ENCODE measurements around the gene UBQLNL. TPM values are rescaled to one million over a fixed set of nuclear protein-coding genes. Genes with fewer than 3 reads are reported as not detected.

The UBQLNL gene
- total RNA-seq, 1 experiment from 2014 or later, result 0.72 TPM

GRCh38 chr11:5536482-5536881 is 20.0 kb upstream of the UBQLNL start:
- intact Hi-C loops (cut with micrococcal nuclease; ENCODE audit: unreplicated experiment) (no loop called here), in situ Hi-C loops (cut with HindIII; ENCODE audit: low pct_unique_long_range_greater_than_20kb, low sequenced_read_pairs) (no loop called here)
- BruUV-seq (replicated peaks), result no TSS peak
- Histone ChIP-seq H3K27me3 (ENCODE audit: control insufficient read depth, insufficient read depth, low read length) (no peaks in the 10 kb centered on the region), H3K4me3 (ENCODE audit: low read depth in 2 of 2, low read length in 2 of 2) (no peak overlapping the region), H3K9me3 (ENCODE audit: control insufficient read depth, insufficient read depth, low read depth, low read length) (no peaks in the 10 kb centered on the region), H3K36me3 (ENCODE audit: control insufficient read depth, insufficient read depth, low read length) (no peaks in the 10 kb centered on the region), H3K27ac (ENCODE audit: low read length) (no peak overlapping the region), H3K4me1 (ENCODE audit: control insufficient read depth, insufficient read depth, low read length) (no peaks in the 10 kb centered on the region)
- ChIA-PET POLR2A (no interaction called here), CTCF (no interaction called here)
- no peak for ATAC-seq
- no peak for DNase-seq (ENCODE audit: low read depth, low spot score)
- TF ChIP-seq SIN3A (IDR thresholded peaks at IDR 0.05; ENCODE audit: borderline replicate concordance, insufficient read depth, low read depth, low read length), result no peak
- TF ChIP-seq CTCF (IDR thresholded peaks at IDR 0.05), result no peak
- no peak for TF ChIP-seq POLR2AphosphoS5 (IDR thresholded peaks at IDR 0.05; ENCODE audit: low read depth, low read length)
- no peak for TF ChIP-seq TCF7L2 (IDR thresholded peaks at IDR 0.05; ENCODE audit: low read depth, low read length)
- TF ChIP-seq, protein P1, sequence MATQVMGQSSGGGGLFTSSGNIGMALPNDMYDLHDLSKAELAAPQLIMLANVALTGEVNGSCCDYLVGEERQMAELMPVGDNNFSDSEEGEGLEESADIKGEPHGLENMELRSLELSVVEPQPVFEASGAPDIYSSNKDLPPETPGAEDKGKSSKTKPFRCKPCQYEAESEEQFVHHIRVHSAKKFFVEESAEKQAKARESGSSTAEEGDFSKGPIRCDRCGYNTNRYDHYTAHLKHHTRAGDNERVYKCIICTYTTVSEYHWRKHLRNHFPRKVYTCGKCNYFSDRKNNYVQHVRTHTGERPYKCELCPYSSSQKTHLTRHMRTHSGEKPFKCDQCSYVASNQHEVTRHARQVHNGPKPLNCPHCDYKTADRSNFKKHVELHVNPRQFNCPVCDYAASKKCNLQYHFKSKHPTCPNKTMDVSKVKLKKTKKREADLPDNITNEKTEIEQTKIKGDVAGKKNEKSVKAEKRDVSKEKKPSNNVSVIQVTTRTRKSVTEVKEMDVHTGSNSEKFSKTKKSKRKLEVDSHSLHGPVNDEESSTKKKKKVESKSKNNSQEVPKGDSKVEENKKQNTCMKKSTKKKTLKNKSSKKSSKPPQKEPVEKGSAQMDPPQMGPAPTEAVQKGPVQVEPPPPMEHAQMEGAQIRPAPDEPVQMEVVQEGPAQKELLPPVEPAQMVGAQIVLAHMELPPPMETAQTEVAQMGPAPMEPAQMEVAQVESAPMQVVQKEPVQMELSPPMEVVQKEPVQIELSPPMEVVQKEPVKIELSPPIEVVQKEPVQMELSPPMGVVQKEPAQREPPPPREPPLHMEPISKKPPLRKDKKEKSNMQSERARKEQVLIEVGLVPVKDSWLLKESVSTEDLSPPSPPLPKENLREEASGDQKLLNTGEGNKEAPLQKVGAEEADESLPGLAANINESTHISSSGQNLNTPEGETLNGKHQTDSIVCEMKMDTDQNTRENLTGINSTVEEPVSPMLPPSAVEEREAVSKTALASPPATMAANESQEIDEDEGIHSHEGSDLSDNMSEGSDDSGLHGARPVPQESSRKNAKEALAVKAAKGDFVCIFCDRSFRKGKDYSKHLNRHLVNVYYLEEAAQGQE (IDR thresholded peaks at IDR 0.05; ENCODE audit: insufficient read depth in 1 of 2, low read depth in 2 of 2, low read length in 1 of 2), result no peak

GRCh38 chr11:5534046-5534445 is 17.5 kb upstream of the UBQLNL start:
- no peaks in the 10 kb centered on the region for H3K36me3 ChIP-seq (ENCODE audit: control insufficient read depth, insufficient read depth, low read length)
- H3K9me3 ChIP-seq (ENCODE audit: control insufficient read depth, insufficient read depth, low read depth, low read length), result no peaks in the 10 kb centered on the region
- CTCF ChIA-PET, result no interaction called here
- BruUV-seq (replicated peaks), result no TSS peak
- no peak for TF ChIP-seq POLR2AphosphoS5 (IDR thresholded peaks at IDR 0.05; ENCODE audit: low read depth, low read length)
- TF ChIP-seq SIN3A (IDR thresholded peaks at IDR 0.05; ENCODE audit: borderline replicate concordance, insufficient read depth, low read depth, low read length), result no peak
- no peak for TF ChIP-seq CTCF (IDR thresholded peaks at IDR 0.05)
- no peak for TF ChIP-seq TCF7L2 (IDR thresholded peaks at IDR 0.05; ENCODE audit: low read depth, low read length)
- TF ChIP-seq, protein P1 (IDR thresholded peaks at IDR 0.05; ENCODE audit: insufficient read depth in 1 of 2, low read depth in 2 of 2, low read length in 1 of 2), result no peak
- no peak for DNase-seq (ENCODE audit: low read depth, low spot score)
- no peaks in the 10 kb centered on the region for H3K27me3 ChIP-seq (ENCODE audit: control insufficient read depth, insufficient read depth, low read length)
- POLR2A ChIA-PET, result no interaction called here
- in situ Hi-C loops (cut with HindIII; ENCODE audit: low pct_unique_long_range_greater_than_20kb, low sequenced_read_pairs) (no loop called here), intact Hi-C loops (cut with micrococcal nuclease; ENCODE audit: unreplicated experiment) (no loop called here)
- no peak overlapping the region for H3K4me3 ChIP-seq (ENCODE audit: low read depth in 2 of 2, low read length in 2 of 2)
- no peaks in the 10 kb centered on the region for H3K4me1 ChIP-seq (ENCODE audit: control insufficient read depth, insufficient read depth, low read length)
- H3K27ac ChIP-seq (ENCODE audit: low read length), result no peak overlapping the region
- ATAC-seq, result no peak

Data from Panc1 (cell line).